Mesodermal cell (in vitro differentiated cells): ENCODE measurements around the gene BAHD1. TPM values are rescaled to one million over a fixed set of nuclear protein-coding genes. Genes with fewer than 3 reads are reported as not detected.

Experiments
- H3K27ac ChIP-seq: 2 replicates; pipeline ENCODE4 v1.7.0; 2013; ENCODE audit warnings: mild to moderate bottlenecking, low read depth, low read length, moderate library complexity; ENCODE audit not compliant: severe bottlenecking
- H3K36me3 ChIP-seq: 2 replicates; pipeline ENCODE4 v1.7.1; 2013; ENCODE audit warnings: mild to moderate bottlenecking, low read length, moderate library complexity; ENCODE audit not compliant: control insufficient read depth, insufficient read depth
- H3K4me1 ChIP-seq: one replicate; pipeline ENCODE4 v1.7.1; 2013; ENCODE audit warnings: mild to moderate bottlenecking, low read length; ENCODE audit not compliant: insufficient read depth, control insufficient read depth, poor library complexity, severe bottlenecking
- H3K4me3 ChIP-seq: 2 replicates; pipeline ENCODE4 v1.7.0; 2013; ENCODE audit warnings: low read length, control low read depth, mild to moderate bottlenecking; ENCODE audit not compliant: insufficient read depth, poor library complexity, severe bottlenecking; ENCODE audit errors: extremely low read depth
- H3K9me3 ChIP-seq: 2 replicates; pipeline ENCODE4 v1.7.1; 2013; ENCODE audit warnings: mild to moderate bottlenecking, low read length, moderate library complexity; ENCODE audit not compliant: control insufficient read depth
- WGBS, 2 experiments: methylation state at CpG; one replicate each; pipeline ENCODE4 v1.1.5; 2013; ENCODE audit warnings: missing lambda C conversion rate in 2 of 2; ENCODE audit not compliant: insufficient coverage in 2 of 2; 5-methylcytosine and 5-hydroxymethylcytosine counted together
- polyA plus RNA-seq, 2 experiments: library from polyadenylated mRNA; stranded (reverse); fragments of 50-300 nt; gene quantifications; one replicate each; pipeline ENCODE4 v1.2.3, GENCODE V29; 2013

Gene BAHD1
- polyA plus RNA-seq (2013, experiment 1 of 2): 17.0 TPM
- polyA plus RNA-seq (2013, experiment 2 of 2): 13.6 TPM

GRCh38 chr15:40440743-40441564, at the start of gene BAHD1:
Gene BAHD1 (plus strand): TSS chr15:40440953. CDS start chr15:40458465, 17,512 bp downstream.
- Histone ChIP-seq H3K27ac (peak within 1 kb of the TSS; percentile 41), H3K4me1 (peaks cover 57% of the 10 kb centered on the region)
- WGBS, 2 experiments: 0 to 1% methylated on average over 55 to 57 of the region's 119 CpGs

DNA sequence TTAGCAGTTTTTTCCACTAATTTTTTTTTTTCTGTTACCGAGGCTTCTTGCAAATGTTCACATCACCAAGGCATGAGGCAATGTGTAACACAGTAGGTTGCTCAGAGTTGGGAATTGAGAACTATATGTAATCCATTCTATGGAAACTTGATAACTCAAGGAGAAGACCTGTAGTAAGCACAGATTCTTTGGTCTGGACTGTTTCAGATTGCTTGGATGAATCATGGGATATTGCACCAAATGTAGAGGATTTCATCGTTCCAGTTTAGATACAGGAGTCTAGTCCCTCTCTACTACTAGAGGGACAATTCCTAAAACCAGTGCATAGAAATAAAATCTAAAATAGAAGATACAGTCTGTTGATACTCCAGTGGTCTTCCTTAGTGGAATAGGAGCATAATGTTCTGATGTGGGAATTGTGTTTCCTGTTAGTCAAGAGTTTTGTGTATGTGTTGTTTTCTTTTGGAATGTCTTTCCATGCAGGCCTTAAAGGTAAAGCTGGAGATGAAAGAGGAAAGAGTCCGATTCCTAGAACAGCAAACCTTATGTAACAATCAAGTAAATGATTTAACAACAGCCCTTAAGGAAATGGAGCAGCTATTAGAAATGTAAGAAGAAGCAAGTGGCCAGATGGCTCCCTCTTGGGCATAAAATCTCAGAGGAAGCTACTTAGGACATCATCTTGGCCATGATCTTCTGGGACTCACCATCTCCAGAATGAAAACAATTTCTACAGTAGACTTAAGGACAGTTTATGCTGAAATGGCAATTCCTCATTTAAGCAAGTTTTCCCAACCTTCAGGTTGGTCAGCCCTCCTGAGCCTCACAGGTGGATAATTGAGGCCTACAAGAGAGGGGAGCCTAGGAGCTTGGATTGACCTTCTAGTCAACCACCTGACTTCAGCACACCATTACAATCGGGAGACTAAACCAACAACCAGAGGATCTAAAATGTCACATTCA, 47.5 kb upstream of the BAHD1 start:
- H3K36me3 ChIP-seq: peaks cover 71% of the 10 kb centered on the region
- H3K27ac ChIP-seq: no peak overlapping the region
- H3K9me3 ChIP-seq: no peaks in the 10 kb centered on the region
- no peaks in the 10 kb centered on the region for H3K4me1 ChIP-seq
- no peak overlapping the region for H3K4me3 ChIP-seq
- WGBS, 2 experiments: 100% methylated on average over 1 of the region's 4 CpGs

More at GRCh38 chr15:40440743-40441564, at the start of gene BAHD1:
- Histone ChIP-seq H3K4me3 (peak within 1 kb of the TSS; percentile 70), H3K9me3 (no peaks in the 10 kb centered on the region), H3K36me3 (peaks cover 3% of the 10 kb centered on the region)

DNA sequence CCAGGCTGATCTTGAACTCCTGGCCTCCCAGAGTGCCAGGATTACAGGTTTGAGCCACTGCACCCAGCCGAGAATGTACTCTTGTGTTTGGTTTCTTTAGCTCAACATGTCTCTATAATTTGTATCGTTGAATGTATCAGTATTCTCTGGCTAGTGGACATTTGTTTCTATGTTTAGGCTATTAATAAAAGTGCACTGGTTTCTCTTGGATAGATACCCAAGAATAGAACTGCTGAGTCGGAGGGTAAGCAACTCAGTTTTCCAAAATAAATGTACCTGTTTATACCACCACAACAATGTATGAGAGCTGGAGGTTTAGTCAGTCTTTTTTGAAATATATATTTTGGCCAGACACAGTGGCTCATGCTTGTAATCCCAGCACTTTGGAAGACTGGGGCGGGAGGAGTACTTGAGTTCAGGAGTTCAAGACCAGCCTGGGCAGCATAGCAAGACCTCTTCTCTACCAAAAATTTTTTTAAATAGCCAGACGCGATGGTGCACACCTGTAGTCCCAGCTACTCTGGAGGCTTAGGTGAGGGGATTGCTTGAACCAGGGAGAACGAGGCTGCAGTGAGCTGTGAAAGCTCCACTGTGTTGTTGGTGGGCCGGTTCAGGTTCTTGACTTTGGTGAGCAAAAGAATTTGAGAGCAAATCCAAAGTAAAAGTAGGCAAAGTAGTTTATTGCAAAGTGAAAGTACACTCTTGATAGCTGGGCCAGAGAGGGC, 42.9 kb upstream of the BAHD1 start:
- Histone ChIP-seq H3K4me3 (no peak overlapping the region), H3K9me3 (no peaks in the 10 kb centered on the region), H3K36me3 (peaks cover 25% of the 10 kb centered on the region), H3K4me1 (no peaks in the 10 kb centered on the region), H3K27ac (no peak overlapping the region)
- 93 to 100% methylated on average over 5 of the region's 8 CpGs for WGBS, 2 experiments

- H3K36me3 ChIP-seq: peaks cover 19% of the 10 kb centered on the region
- H3K4me3 ChIP-seq: no peak overlapping the region
- no peaks in the 10 kb centered on the region for H3K4me1 ChIP-seq
- H3K27ac ChIP-seq: no peak overlapping the region
- no peaks in the 10 kb centered on the region for H3K9me3 ChIP-seq
- 94% methylated on average over 4 of the region's 4 CpGs for WGBS, 2 experiments
Observed at GRCh38 chr15:40398413-40398873, 42.3 kb upstream of the BAHD1 start.

DNA sequence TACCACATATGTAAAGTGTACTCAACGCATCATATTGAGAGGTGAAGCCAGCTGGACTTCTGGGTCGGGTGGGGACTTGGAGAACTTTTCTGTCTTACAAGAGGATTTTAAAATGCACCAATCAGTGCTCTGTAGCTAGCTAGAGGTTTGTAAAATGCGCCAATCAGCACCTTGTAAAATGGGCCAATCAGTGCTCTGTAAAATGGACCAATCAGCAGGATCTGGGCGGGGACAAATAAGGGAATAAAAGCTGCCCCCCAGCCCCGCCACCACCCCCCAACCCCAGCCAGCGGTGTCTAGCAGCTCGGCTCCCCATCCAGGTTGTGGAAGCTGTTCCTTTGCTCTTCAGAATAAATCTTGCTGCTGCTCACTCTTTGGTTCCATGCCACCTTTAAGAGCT, 41.4 kb upstream of the BAHD1 start:
- 82 to 95% methylated on average over 2 to 6 of the region's 7 CpGs for WGBS, 2 experiments
- Histone ChIP-seq H3K9me3 (no peaks in the 10 kb centered on the region), H3K4me3 (no peak overlapping the region), H3K4me1 (no peaks in the 10 kb centered on the region), H3K27ac (no peak overlapping the region), H3K36me3 (peaks cover 10% of the 10 kb centered on the region)

- WGBS, 2 experiments: 0 to 2% methylated on average over 37 to 43 of the region's 54 CpGs
- H3K27ac ChIP-seq: peak within 1 kb of the TSS; percentile 10
- H3K9me3 ChIP-seq: no peaks in the 10 kb centered on the region
Observed at GRCh38 chr15:40405501-40406381, 35.0 kb upstream of the BAHD1 start, which contains the start of gene IVD. Gene IVD (plus strand): TSS chr15:40405795. CDS start chr15:40405828, 33 bp downstream.

GRCh38 chr15:40407330-40407990, 33.3 kb upstream of the BAHD1 start:
- H3K36me3 ChIP-seq: peaks cover 50% of the 10 kb centered on the region
- WGBS, 2 experiments: 93 to 95% methylated on average over 6 of the region's 8 CpGs
- H3K4me1 ChIP-seq: peaks cover 8% of the 10 kb centered on the region
- H3K27ac ChIP-seq: no peak overlapping the region
- no peak overlapping the region for H3K4me3 ChIP-seq
- H3K9me3 ChIP-seq: no peaks in the 10 kb centered on the region

More at GRCh38 chr15:40405501-40406381, 35.0 kb upstream of the BAHD1 start, which contains the start of gene IVD:
- Histone ChIP-seq H3K36me3 (peaks cover 33% of the 10 kb centered on the region), H3K4me3 (peak within 1 kb of the TSS; percentile 85), H3K4me1 (peaks cover 8% of the 10 kb centered on the region)

DNA sequence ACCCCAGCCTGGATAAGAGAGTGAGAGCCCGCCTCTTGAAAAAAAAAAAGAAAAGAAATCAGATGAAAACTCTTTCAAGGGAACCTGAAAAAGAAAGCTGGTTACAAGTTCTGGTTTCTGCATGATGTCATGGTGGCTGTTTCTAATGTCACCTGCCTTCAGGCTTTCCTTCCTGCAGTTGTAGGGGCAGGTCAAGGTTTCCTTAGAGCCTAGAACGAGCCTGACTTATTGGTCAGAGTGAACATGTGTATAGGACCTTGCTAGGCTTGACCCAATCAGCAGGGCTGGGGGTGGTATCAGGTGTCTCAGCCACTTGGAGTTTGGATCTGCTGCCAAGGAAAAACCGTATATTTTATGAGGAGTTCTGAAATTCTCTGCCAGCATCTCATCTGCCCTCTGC, 31.4 kb upstream of the BAHD1 start:
- H3K36me3 ChIP-seq: peaks cover 69% of the 10 kb centered on the region
- peaks cover 8% of the 10 kb centered on the region for H3K4me1 ChIP-seq
- no peak overlapping the region for H3K4me3 ChIP-seq
- H3K27ac ChIP-seq: no peak overlapping the region
- WGBS, 2 experiments: 89 to 100% methylated on average over 2 of the region's 3 CpGs
- H3K9me3 ChIP-seq: no peaks in the 10 kb centered on the region

DNA sequence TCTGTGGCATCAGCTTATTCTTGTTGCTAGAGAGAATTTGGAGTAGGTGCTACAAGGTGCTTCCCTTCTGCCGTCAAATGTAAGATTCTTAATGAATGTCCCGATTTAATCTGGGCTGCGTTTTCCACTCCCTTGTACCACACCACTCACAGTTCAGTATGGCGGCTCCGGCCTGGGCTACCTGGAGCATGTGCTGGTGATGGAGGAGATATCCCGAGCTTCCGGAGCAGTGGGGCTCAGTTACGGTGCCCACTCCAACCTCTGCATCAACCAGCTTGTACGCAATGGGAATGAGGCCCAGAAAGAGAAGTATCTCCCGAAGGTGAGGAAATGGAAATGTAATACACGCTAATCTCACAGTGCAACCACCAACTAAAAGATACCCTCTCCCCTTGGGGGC, 30.3 kb upstream of the BAHD1 start:
- peaks cover 8% of the 10 kb centered on the region for H3K4me1 ChIP-seq
- no peak overlapping the region for H3K27ac ChIP-seq
- H3K36me3 ChIP-seq: peaks cover 80% of the 10 kb centered on the region
- 100% methylated on average over 2 to 4 of the region's 11 CpGs for WGBS, 2 experiments
- no peak overlapping the region for H3K4me3 ChIP-seq
- H3K9me3 ChIP-seq: no peaks in the 10 kb centered on the region
